HCT116 (cell line): ENCODE measurements around the gene RCOR1. TPM values are rescaled to one million over a fixed set of nuclear protein-coding genes. Genes with fewer than 3 reads are reported as not detected.

Experiments
- ATAC-seq: fragments of 200-7000 bp; cut with Tn5 transposase; 2 replicates; pipeline ENCODE4 v1.9.1; 2020; ENCODE audit warnings: mild to moderate bottlenecking, moderate library complexity
- BruUV-seq: library from RNA; stranded (reverse); fragments of 400-500 nt; replicated peaks from 2 replicates; lab custom pipeline; 2021; lab: Mats Ljungman, UMichigan
- CTCF ChIA-PET: fragments of 300-600 bp; sonication (Branson Sonifier 250); formaldehyde crosslinking; loops from one replicate; lab custom pipeline; 2021; ENCODE audit warnings: antibody characterized with exemption; lab: Charles Lee
- POLR2A ChIA-PET: fragments of 300-600, 350-600 bp; sonication (Branson Sonifier 250); formaldehyde crosslinking; loops from one replicate; lab custom pipeline; 2021; ENCODE audit warnings: antibody characterized with exemption; lab: Charles Lee
- RAD21 ChIA-PET, 2 experiments: fragments of 300-600 bp; sonication (Branson Sonifier 250); formaldehyde crosslinking; loops; one replicate each; lab custom pipeline; 2023; ENCODE audit warnings: low total read pairs in 2 of 2; ENCODE audit not compliant: uncharacterized antibody in 2 of 2, unreplicated experiment in 2 of 2, low non-redundant PET in 1 of 2; lab: Charles Lee
- DNase-seq: peaks from one replicate; pipeline ENCODE4 v3.0.0-alpha.2; 2010; ENCODE audit warnings: low read depth, low spot score
- H2AFZ ChIP-seq: fragments of 200-600 bp; shearing (Covaris generic), sonication (generic); 2 replicates; pipeline ENCODE4 v1.6.1; 2017; ENCODE audit warnings: low read depth, mixed run types, mixed read lengths, antibody characterized with exemption, low read length; ENCODE audit not compliant: poor library complexity, severe bottlenecking
- H3K27ac ChIP-seq: 2 replicates; pipeline ENCODE4 v1.5.1; 2012; ENCODE audit warnings: low read depth, low read length
- H3K27me3 ChIP-seq: fragments of 200-600 bp; sonication (generic); 2 replicates; pipeline ENCODE4 v1.6.1; 2016; ENCODE audit warnings: mixed run types, low read length, mixed read lengths; ENCODE audit not compliant: insufficient read depth
- H3K36me3 ChIP-seq, 2 experiments: fragments of 200-500 bp in 1 of 2; fragments of 200-600 bp in 1 of 2; sonication (Bioruptor generic) in 1 of 2; sonication (generic) in 1 of 2; 2 replicates each; pipeline versions ENCODE4 v1.5.1 to v1.6.1; 2014 to 2016; ENCODE audit warnings: low read length in 2 of 2, inconsistent platforms in 1 of 2, mixed read lengths in 1 of 2, mixed run types in 1 of 2; ENCODE audit not compliant: insufficient read depth in 2 of 2, control insufficient read depth in 1 of 2
- H3K4me1 ChIP-seq, 2 experiments: fragments of 200-600 bp in 1 of 2; sonication (generic) in 1 of 2; 2 replicates each; pipeline versions ENCODE4 v1.5.1 to v1.6.1; 2012 to 2017; ENCODE audit warnings: low read length in 2 of 2, inconsistent platforms in 1 of 2, mild to moderate bottlenecking in 1 of 2, mixed read lengths in 1 of 2, mixed run types in 1 of 2, moderate library complexity in 1 of 2; ENCODE audit not compliant: insufficient read depth in 2 of 2, control insufficient read depth in 1 of 2
- H3K4me2 ChIP-seq: fragments of 200-600 bp; sonication (generic); 2 replicates; pipeline ENCODE4 v1.6.1; 2017; ENCODE audit warnings: mixed run types, low read length, mixed read lengths
- H3K4me3 ChIP-seq, 2 experiments: fragments of 200-600 bp in 1 of 2; sonication (generic) in 1 of 2; replicated peaks in 1 of 2; 2 replicates each; pipeline ENCODE4 v1.5.1; 2011 to 2016; ENCODE audit warnings: low read length in 2 of 2, control low read depth in 1 of 2, low read depth in 1 of 2, mild to moderate bottlenecking in 1 of 2, mixed read lengths in 1 of 2, mixed run types in 1 of 2
- H3K79me2 ChIP-seq: fragments of 200-600 bp; sonication (generic); 2 replicates; pipeline ENCODE4 v1.6.1; 2017; ENCODE audit warnings: mild to moderate bottlenecking, mixed run types, low read length, moderate library complexity, mixed read lengths; ENCODE audit not compliant: insufficient read depth
- H3K9ac ChIP-seq: fragments of 200-600 bp; sonication (generic); 2 replicates; pipeline ENCODE4 v1.6.1; 2016; ENCODE audit warnings: low read length, mixed read lengths
- H3K9me2 ChIP-seq: fragments of 200-600 bp; sonication (generic), shearing (Covaris generic); 2 replicates; pipeline ENCODE4 v1.6.1; 2017; ENCODE audit warnings: mixed run types, mild to moderate bottlenecking, moderate library complexity; ENCODE audit not compliant: insufficient read depth
- H3K9me3 ChIP-seq, 2 experiments: fragments of 200-500 bp in 1 of 2; fragments of 200-600 bp in 1 of 2; sonication (Bioruptor generic) in 1 of 2; sonication (generic) in 1 of 2; 2 replicates each; pipeline ENCODE4 v1.6.1; 2014 to 2017; ENCODE audit warnings: low read length in 2 of 2, mixed read lengths in 2 of 2, inconsistent platforms in 1 of 2, low read depth in 1 of 2, mild to moderate bottlenecking in 1 of 2, mixed run types in 1 of 2, moderate library complexity in 1 of 2; ENCODE audit not compliant: control insufficient read depth in 1 of 2, insufficient read depth in 1 of 2
- H4K20me1 ChIP-seq: fragments of 200-600 bp; sonication (generic), shearing (Covaris generic); 2 replicates; pipeline ENCODE4 v1.6.1; 2017; ENCODE audit warnings: mixed run types, mild to moderate bottlenecking, moderate library complexity; ENCODE audit not compliant: insufficient read depth
- CEBPB ChIP-seq: IDR thresholded peaks from 2 replicates; pipeline ENCODE4 v1.6.1; 2012; ENCODE audit warnings: low read depth
- EGR1 ChIP-seq: IDR thresholded peaks from 2 replicates; pipeline ENCODE4 v1.6.1; 2012; ENCODE audit warnings: low read depth
- EZH2 ChIP-seq: fragments of 200-600 bp; sonication (generic); IDR thresholded peaks from 2 replicates; pipeline ENCODE4 v1.6.1; 2017; ENCODE audit warnings: antibody characterized with exemption, mixed run types
- EZH2phosphoT487 ChIP-seq: fragments of 200-600 bp; IDR thresholded peaks from 2 replicates; pipeline ENCODE4 v1.6.1; 2018; ENCODE audit warnings: antibody characterized with exemption, borderline replicate concordance
- POLR2A ChIP-seq: IDR thresholded peaks from 2 replicates; pipeline ENCODE4 v1.7.0; 2011; ENCODE audit warnings: borderline replicate concordance; ENCODE audit not compliant: insufficient read depth, insufficient read length; ENCODE audit errors: extremely low read depth
- POLR2AphosphoS5 ChIP-seq: IDR thresholded peaks from 2 replicates; pipeline ENCODE4 v1.6.1; 2011; ENCODE audit warnings: mild to moderate bottlenecking, low read depth, low read length, moderate library complexity
- SIN3A ChIP-seq: IDR thresholded peaks from 2 replicates; pipeline ENCODE4 v1.6.1; 2012; ENCODE audit warnings: low read depth
- SP1 ChIP-seq: IDR thresholded peaks from 2 replicates; pipeline ENCODE4 v1.6.1; 2012; ENCODE audit warnings: low read depth
- SRF ChIP-seq: IDR thresholded peaks from 2 replicates; pipeline ENCODE4 v1.6.1; 2012; ENCODE audit warnings: low read depth
- TCF7L2 ChIP-seq: IDR thresholded peaks from 2 replicates; pipeline ENCODE4 v1.7.0; 2011; ENCODE audit warnings: borderline replicate concordance, inconsistent platforms; ENCODE audit not compliant: insufficient read depth, insufficient read length; ENCODE audit errors: extremely low read depth
- YY1 ChIP-seq: IDR thresholded peaks from 2 replicates; pipeline ENCODE4 v1.6.1; 2011; ENCODE audit warnings: low read length, low read depth, moderate library complexity, mild to moderate bottlenecking; ENCODE audit not compliant: insufficient replicate concordance; ENCODE audit errors: extremely low read depth
- ZFX ChIP-seq: fragments of 450-650 bp; IDR thresholded peaks from 2 replicates; pipeline ENCODE4 v1.6.1; 2017
- ZNF274 ChIP-seq: fragments of 200-500 bp; sonication (Bioruptor generic); IDR thresholded peaks from 2 replicates; pipeline ENCODE4 v1.6.1; 2014; ENCODE audit warnings: mild to moderate bottlenecking, low read depth, low read length, inconsistent platforms
- intact Hi-C: fragments of 100-400 bp; cut with micrococcal nuclease; formaldehyde crosslinking; loops from 2 replicates; pipeline ENCODE4 v1.10.0; 2022
- total RNA-seq: library from RNA; stranded (reverse); gene quantifications from one replicate; pipeline ENCODE4 v1.2.1, GENCODE V29; 2021; ENCODE audit not compliant: unreplicated experiment
- TF ChIP-seq, protein P1 (sequence below): IDR thresholded peaks from 2 replicates; pipeline ENCODE4 v1.6.1; 2012
- TF ChIP-seq, protein P2 (sequence below), 3 experiments: fragments of 200-600 bp in 1 of 3; sonication (generic) in 1 of 3; IDR thresholded peaks in 2 of 3; conservative IDR thresholded peaks in 1 of 3; 2 replicates each; pipeline ENCODE4 v1.5.1; 2012 to 2017; ENCODE audit warnings: low read depth in 2 of 3, low read length in 2 of 3, antibody characterized with exemption in 1 of 3, borderline replicate concordance in 1 of 3, control low read depth in 1 of 3, mild to moderate bottlenecking in 1 of 3, mixed read lengths in 1 of 3, mixed run types in 1 of 3, moderate library complexity in 1 of 3; ENCODE audit not compliant: insufficient read depth in 1 of 3
- TF ChIP-seq, protein P3 (sequence below): IDR thresholded peaks from 2 replicates; pipeline ENCODE4 v1.6.1; 2012
- TF ChIP-seq, protein P4 (sequence below): IDR thresholded peaks from 2 replicates; pipeline ENCODE4 v1.6.1; 2012; ENCODE audit warnings: low read depth

Gene RCOR1
- total RNA-seq, 1 experiment from 2014 or later, result 30.7 TPM

DNA sequence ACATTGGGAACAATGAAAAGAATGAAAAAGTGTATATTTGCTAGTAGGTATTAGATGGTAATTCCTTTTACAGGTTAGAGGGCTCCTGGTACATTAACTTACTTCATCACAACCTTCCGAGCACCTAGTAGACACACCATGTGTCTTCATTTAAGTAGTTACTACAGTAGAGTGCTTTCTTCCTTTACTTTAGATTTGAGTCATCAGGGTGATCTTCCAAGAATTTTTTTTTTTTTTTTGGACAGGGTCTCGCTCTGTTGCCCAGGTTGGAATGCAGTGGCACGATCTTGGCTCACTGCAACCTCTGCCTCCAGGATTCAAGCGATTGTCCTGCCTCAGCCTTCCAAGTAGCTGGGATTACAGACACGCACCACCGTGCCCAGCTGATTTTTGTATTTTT, 105.1 kb downstream of the RCOR1 start:
- Histone ChIP-seq H3K9ac (no peak overlapping the region), H3K27ac (no peak overlapping the region), H4K20me1 (peaks cover 5% of the 10 kb centered on the region; the same call in 1 of the 2 replicates), H3K4me1 (no peaks in the 10 kb centered on the region; a peak in 3 of 4 replicates), H3K9me2 (no peaks in the 10 kb centered on the region), H3K27me3 (no peaks in the 10 kb centered on the region), H3K79me2 (peaks cover 74% of the 10 kb centered on the region), H2AFZ (no peak overlapping the region), H3K9me3 (no peaks in the 10 kb centered on the region), H3K4me2 (no peak overlapping the region)
- no TSS peak for BruUV-seq
- DNase-seq (no peak), ATAC-seq (no peak)
- ChIA-PET CTCF (no interaction called here), RAD21 (no interaction called here), POLR2A (no interaction called here)
- TF ChIP-seq SIN3A, result no peak
- no peak for TF ChIP-seq SP1
- TF ChIP-seq SRF, result no peak
- no peak for TF ChIP-seq EGR1
- TF ChIP-seq CEBPB, result no peak
- TF ChIP-seq ZFX, result no peak
- TF ChIP-seq POLR2AphosphoS5, result no peak
- TF ChIP-seq, protein P1, sequence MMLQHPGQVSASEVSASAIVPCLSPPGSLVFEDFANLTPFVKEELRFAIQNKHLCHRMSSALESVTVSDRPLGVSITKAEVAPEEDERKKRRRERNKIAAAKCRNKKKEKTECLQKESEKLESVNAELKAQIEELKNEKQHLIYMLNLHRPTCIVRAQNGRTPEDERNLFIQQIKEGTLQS, result no peak
- TF ChIP-seq, protein P2, sequence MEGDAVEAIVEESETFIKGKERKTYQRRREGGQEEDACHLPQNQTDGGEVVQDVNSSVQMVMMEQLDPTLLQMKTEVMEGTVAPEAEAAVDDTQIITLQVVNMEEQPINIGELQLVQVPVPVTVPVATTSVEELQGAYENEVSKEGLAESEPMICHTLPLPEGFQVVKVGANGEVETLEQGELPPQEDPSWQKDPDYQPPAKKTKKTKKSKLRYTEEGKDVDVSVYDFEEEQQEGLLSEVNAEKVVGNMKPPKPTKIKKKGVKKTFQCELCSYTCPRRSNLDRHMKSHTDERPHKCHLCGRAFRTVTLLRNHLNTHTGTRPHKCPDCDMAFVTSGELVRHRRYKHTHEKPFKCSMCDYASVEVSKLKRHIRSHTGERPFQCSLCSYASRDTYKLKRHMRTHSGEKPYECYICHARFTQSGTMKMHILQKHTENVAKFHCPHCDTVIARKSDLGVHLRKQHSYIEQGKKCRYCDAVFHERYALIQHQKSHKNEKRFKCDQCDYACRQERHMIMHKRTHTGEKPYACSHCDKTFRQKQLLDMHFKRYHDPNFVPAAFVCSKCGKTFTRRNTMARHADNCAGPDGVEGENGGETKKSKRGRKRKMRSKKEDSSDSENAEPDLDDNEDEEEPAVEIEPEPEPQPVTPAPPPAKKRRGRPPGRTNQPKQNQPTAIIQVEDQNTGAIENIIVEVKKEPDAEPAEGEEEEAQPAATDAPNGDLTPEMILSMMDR (IDR thresholded peaks at IDR 0.05 in 2 of 3, conservative IDR thresholded peaks at IDR 0.05 in 1 of 3; ENCODE audit: borderline replicate concordance in 1 of 3, insufficient read depth in 1 of 3, low read depth in 2 of 3, low read length in 2 of 3), result no peak
- TF ChIP-seq, protein P3, sequence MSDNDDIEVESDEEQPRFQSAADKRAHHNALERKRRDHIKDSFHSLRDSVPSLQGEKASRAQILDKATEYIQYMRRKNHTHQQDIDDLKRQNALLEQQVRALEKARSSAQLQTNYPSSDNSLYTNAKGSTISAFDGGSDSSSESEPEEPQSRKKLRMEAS, result no peak
- no peak for TF ChIP-seq EZH2
- no peak for TF ChIP-seq POLR2A
- no peak for TF ChIP-seq EZH2phosphoT487
- TF ChIP-seq ZNF274, result no peak
- no peak for TF ChIP-seq YY1
- TF ChIP-seq, protein P4, sequence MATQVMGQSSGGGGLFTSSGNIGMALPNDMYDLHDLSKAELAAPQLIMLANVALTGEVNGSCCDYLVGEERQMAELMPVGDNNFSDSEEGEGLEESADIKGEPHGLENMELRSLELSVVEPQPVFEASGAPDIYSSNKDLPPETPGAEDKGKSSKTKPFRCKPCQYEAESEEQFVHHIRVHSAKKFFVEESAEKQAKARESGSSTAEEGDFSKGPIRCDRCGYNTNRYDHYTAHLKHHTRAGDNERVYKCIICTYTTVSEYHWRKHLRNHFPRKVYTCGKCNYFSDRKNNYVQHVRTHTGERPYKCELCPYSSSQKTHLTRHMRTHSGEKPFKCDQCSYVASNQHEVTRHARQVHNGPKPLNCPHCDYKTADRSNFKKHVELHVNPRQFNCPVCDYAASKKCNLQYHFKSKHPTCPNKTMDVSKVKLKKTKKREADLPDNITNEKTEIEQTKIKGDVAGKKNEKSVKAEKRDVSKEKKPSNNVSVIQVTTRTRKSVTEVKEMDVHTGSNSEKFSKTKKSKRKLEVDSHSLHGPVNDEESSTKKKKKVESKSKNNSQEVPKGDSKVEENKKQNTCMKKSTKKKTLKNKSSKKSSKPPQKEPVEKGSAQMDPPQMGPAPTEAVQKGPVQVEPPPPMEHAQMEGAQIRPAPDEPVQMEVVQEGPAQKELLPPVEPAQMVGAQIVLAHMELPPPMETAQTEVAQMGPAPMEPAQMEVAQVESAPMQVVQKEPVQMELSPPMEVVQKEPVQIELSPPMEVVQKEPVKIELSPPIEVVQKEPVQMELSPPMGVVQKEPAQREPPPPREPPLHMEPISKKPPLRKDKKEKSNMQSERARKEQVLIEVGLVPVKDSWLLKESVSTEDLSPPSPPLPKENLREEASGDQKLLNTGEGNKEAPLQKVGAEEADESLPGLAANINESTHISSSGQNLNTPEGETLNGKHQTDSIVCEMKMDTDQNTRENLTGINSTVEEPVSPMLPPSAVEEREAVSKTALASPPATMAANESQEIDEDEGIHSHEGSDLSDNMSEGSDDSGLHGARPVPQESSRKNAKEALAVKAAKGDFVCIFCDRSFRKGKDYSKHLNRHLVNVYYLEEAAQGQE, result no peak
- no peak for TF ChIP-seq TCF7L2
- TF ChIP-seq, all 23 proteins: peak for 0
- intact Hi-C loops, result no loop called here
- Histone ChIP-seq H3K4me3 (no peak overlapping the region), H3K36me3 (peaks cover 0 to 5% of the 10 kb centered on the region in 2 experiments; a peak in 1 of 4 replicates)
